Mesendoderm (in vitro differentiated cells): ENCODE results near the gene COA7.
"Not testable (repeated sequence)": the region's sequence is repeated elsewhere in the genome, so short reads cannot be mapped to it uniquely, and the experiment has no call there.

Experiments
- DNase-seq: peaks from one replicate; pipeline ENCODE4 v3.0.0; 2013
- H2AK5ac ChIP-seq: 2 replicates; pipeline ENCODE4 v1.6.1; 2013; ENCODE audit warnings: low read length, inconsistent platforms
- H2BK120ac ChIP-seq: 2 replicates; pipeline ENCODE4 v1.6.1; 2013; ENCODE audit warnings: low read depth, mild to moderate bottlenecking, low read length, moderate library complexity, mixed read lengths
- H2BK15ac ChIP-seq: replicated peaks from 2 replicates; pipeline ENCODE4 v1.6.1; 2013; ENCODE audit warnings: low read depth, mild to moderate bottlenecking, moderate library complexity
- H2BK5ac ChIP-seq: 2 replicates; pipeline ENCODE4 v1.6.1; 2013; ENCODE audit warnings: low read length, inconsistent platforms
- H3K18ac ChIP-seq: 2 replicates; pipeline ENCODE4 v1.6.1; 2013; ENCODE audit warnings: mild to moderate bottlenecking, low read length, mixed read lengths
- H3K23ac ChIP-seq: one replicate; pipeline ENCODE4 v1.6.1; 2013; ENCODE audit warnings: low read length
- H3K27ac ChIP-seq: 2 replicates; pipeline ENCODE4 v1.5.1; 2013; ENCODE audit warnings: low read depth, mild to moderate bottlenecking, inconsistent platforms, low read length, moderate library complexity
- H3K27me3 ChIP-seq: 2 replicates; pipeline ENCODE4 v1.6.1; 2013; ENCODE audit warnings: low read length, control low read depth, mild to moderate bottlenecking, inconsistent platforms; ENCODE audit not compliant: insufficient read depth, poor library complexity
- H3K36me3 ChIP-seq: 2 replicates; pipeline ENCODE4 v1.6.1; 2013; ENCODE audit warnings: low read length, inconsistent platforms; ENCODE audit not compliant: control insufficient read depth, insufficient read depth
- H3K4ac ChIP-seq: one replicate; pipeline ENCODE4 v1.6.1; 2013; ENCODE audit warnings: low read depth, mild to moderate bottlenecking, low read length, moderate library complexity
- H3K4me1 ChIP-seq: 2 replicates; pipeline ENCODE4 v1.6.1; 2013; ENCODE audit warnings: low read depth, low read length, inconsistent platforms; ENCODE audit not compliant: control insufficient read depth
- H3K4me2 ChIP-seq: 2 replicates; pipeline ENCODE4 v1.6.1; 2013; ENCODE audit warnings: low read length
- H3K4me3 ChIP-seq: 2 replicates; pipeline ENCODE4 v1.5.1; 2013; ENCODE audit warnings: mild to moderate bottlenecking, low read length
- H3K56ac ChIP-seq: one replicate; pipeline ENCODE4 v1.6.1; 2013; ENCODE audit warnings: low read length
- H3K79me1 ChIP-seq: 2 replicates; pipeline ENCODE4 v1.6.1; 2013; ENCODE audit warnings: low read length, inconsistent platforms
- H3K79me2 ChIP-seq: 2 replicates; pipeline ENCODE4 v1.6.1; 2013; ENCODE audit warnings: mild to moderate bottlenecking, low read length; ENCODE audit not compliant: control insufficient read depth, insufficient read depth
- H3K9ac ChIP-seq: 2 replicates; pipeline ENCODE4 v1.6.1; 2013; ENCODE audit warnings: low read length, inconsistent platforms
- H4K5ac ChIP-seq: one replicate; pipeline ENCODE4 v1.6.1; 2013; ENCODE audit warnings: low read length
- H4K8ac ChIP-seq: one replicate; pipeline ENCODE4 v1.6.1; 2013; ENCODE audit warnings: low read depth, mild to moderate bottlenecking, control low read depth, low read length, moderate library complexity
- WGBS: extraction: QIAGEN DNeasy Blood & Tissue Kit; methylation state at CpG from one replicate; pipeline ENCODE4 v1.1.7; 2013; ENCODE audit warnings: low lambda C conversion rate, missing lambda C conversion rate; ENCODE audit not compliant: insufficient coverage; ENCODE audit errors: extremely low coverage; 5-methylcytosine and 5-hydroxymethylcytosine counted together

The COA7 gene

DNA sequence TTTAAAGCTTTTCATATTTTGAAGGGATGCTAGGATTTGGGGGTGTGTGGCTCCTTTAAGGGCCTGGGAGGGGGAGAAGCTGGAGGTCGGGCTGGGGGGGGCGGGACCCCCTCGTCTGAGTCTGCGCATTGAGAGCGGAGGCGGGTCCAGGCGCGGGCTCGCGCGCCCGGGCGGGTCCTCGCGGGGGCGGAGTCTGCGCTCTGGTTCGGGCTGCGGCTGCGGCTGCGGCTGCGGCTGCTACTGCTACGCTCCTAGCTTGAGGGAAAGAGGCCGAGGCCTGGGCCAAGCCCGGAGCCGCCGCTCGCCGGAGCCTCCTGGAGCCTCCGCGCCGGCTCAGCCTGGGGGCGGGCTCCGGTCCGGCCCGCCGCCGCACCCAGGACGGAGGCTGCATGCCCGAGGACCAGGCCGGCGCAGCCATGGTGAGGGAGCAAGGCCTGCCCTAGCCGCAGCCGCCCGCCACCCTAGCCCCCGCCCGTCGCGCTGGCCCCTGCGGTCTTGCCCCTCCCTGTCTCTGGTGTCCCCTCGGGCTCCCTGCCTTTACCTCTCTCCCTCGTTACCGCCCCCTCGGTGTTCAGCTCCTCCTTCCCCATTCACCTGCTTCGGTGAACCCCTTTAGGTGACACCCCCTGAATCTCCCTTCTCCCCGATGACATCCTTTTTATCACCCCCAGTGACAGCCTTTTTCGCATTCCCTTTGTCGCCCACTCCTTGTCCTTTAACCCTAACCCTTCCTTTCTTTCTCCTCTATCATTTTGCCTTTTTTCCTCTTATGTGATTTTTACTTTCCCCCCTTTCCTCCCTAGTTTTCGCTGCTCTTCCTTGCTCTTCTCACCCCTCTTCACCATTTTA lies 28.3 kb upstream of the COA7 start, which contains the start of gene ZYG11B:
Gene ZYG11B (plus strand): TSS at position 189 of the 849 bp plus-strand sequence. CDS start 201 bp downstream, at position 390.
- H4K8ac ChIP-seq = peak within 1 kb of the TSS; percentile 67
- H2AK5ac ChIP-seq = no peak within 1 kb of the TSS
- H3K4ac ChIP-seq = peak within 1 kb of the TSS; percentile 5
- peak within 1 kb of the TSS; percentile 97 for H3K27ac ChIP-seq
- H2BK5ac ChIP-seq = no peak within 1 kb of the TSS
- peak within 1 kb of the TSS; percentile 97 for H3K4me3 ChIP-seq
- no peak within 1 kb of the TSS for H3K23ac ChIP-seq
- peak; percentile 91 for DNase-seq
- H3K79me2 ChIP-seq = peaks cover 7% of the 10 kb centered on the region
- peak within 1 kb of the TSS; percentile 95 for H3K9ac ChIP-seq
- no peaks in the 10 kb centered on the region for H3K27me3 ChIP-seq
- no peak within 1 kb of the TSS for H2BK120ac ChIP-seq
- H3K56ac ChIP-seq = peak within 1 kb of the TSS; percentile 95
- WGBS = no CpG with 5 or more reads among the region's 59 CpGs
- H3K36me3 ChIP-seq = no peaks in the 10 kb centered on the region
- H3K4me1 ChIP-seq = no peaks in the 10 kb centered on the region
- H2BK15ac ChIP-seq = no peak within 1 kb of the TSS
- peak within 1 kb of the TSS; percentile 92 for H3K18ac ChIP-seq
- peak within 1 kb of the TSS; percentile 99 for H3K4me2 ChIP-seq
- H3K79me1 ChIP-seq = peaks cover 10% of the 10 kb centered on the region
- H4K5ac ChIP-seq = peak within 1 kb of the TSS; percentile 81

GRCh38 chr1:52725903-52726264 lies 27.7 kb upstream of the COA7 start:
- no peak overlapping the region for H3K4ac ChIP-seq
- H3K79me1 ChIP-seq = peaks cover 10% of the 10 kb centered on the region
- H3K23ac ChIP-seq = no peak overlapping the region
- no peak overlapping the region for H3K18ac ChIP-seq
- no peaks in the 10 kb centered on the region for H3K27me3 ChIP-seq
- no peak for DNase-seq
- H2AK5ac ChIP-seq = no peak overlapping the region
- H4K8ac ChIP-seq = no peak overlapping the region
- peaks cover 7% of the 10 kb centered on the region for H3K79me2 ChIP-seq
- peak overlapping the region; percentile 54 for H3K56ac ChIP-seq
- H2BK15ac ChIP-seq = no peak overlapping the region
- no peaks in the 10 kb centered on the region for H3K4me1 ChIP-seq
- H3K4me3 ChIP-seq = no peak overlapping the region
- H2BK120ac ChIP-seq = no peak overlapping the region
- H3K36me3 ChIP-seq = no peaks in the 10 kb centered on the region
- H3K4me2 ChIP-seq = peak overlapping the region; percentile 18
- H4K5ac ChIP-seq = peak overlapping the region; percentile 81
- H2BK5ac ChIP-seq = no peak overlapping the region
- peak overlapping the region; percentile 49 for H3K9ac ChIP-seq
- WGBS = 100% methylated on average over 1 of the region's 6 CpGs
- H3K27ac ChIP-seq = no peak overlapping the region

DNA sequence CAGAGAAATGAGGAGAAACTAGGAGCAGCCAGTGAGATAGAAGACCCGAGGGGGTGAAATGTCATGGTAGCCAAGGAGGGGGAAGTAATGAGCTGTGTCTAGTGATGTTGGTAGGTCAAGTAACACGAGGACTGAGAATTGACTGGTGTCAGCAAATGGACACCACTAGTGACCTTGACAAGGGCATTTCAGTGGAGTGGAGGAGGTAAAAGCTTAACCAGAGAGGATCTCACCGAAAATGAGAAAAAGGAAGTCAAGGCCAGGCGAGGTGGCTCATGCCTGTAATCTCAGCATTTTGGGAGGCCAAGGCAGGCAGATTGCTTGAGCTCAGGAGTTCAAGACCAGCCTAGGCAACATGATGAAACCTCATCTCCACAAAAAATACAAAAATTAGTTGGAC lies 25.1 kb upstream of the COA7 start:
- no peak overlapping the region for H3K56ac ChIP-seq
- H2BK5ac ChIP-seq = no peak overlapping the region
- no peaks in the 10 kb centered on the region for H3K4me1 ChIP-seq
- H2BK120ac ChIP-seq = no peak overlapping the region
- H3K18ac ChIP-seq = no peak overlapping the region
- no peak overlapping the region for H4K5ac ChIP-seq
- H3K27ac ChIP-seq = no peak overlapping the region
- H3K79me1 ChIP-seq = peaks cover 7% of the 10 kb centered on the region
- H3K4me2 ChIP-seq = no peak overlapping the region
- WGBS = no CpG with 5 or more reads among the region's 4 CpGs
- H3K4ac ChIP-seq = no peak overlapping the region
- H3K36me3 ChIP-seq = no peaks in the 10 kb centered on the region
- no peak overlapping the region for H3K23ac ChIP-seq
- H4K8ac ChIP-seq = no peak overlapping the region
- no peak overlapping the region for H2BK15ac ChIP-seq
- H3K27me3 ChIP-seq = no peaks in the 10 kb centered on the region
- DNase-seq = no peak
- H3K79me2 ChIP-seq = peaks cover 6% of the 10 kb centered on the region
- no peak overlapping the region for H3K4me3 ChIP-seq
- H3K9ac ChIP-seq = no peak overlapping the region
- no peak overlapping the region for H2AK5ac ChIP-seq

DNA sequence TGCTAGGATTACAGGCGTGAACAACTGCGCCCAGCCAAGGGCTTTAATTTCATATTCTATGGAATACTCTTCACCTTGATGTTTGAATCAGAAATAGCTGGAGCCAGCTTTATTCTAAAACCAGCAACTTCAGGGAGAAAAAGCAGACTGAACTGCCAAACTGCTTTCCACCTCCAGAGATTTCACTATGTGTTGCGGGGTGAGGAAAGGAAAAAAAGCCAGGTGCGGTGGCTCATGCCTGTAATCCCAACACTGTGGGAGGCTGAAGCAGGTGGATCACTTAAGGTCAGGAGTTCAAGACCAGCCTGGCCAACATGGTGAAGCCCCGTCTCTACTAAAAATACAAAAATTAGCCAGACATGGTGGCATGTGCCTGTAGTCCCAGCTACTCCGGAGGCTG lies 17.1 kb upstream of the COA7 start:
- not testable (repeated sequence) for H3K4ac ChIP-seq, H3K23ac ChIP-seq, H3K56ac ChIP-seq, H4K8ac ChIP-seq, H3K36me3 ChIP-seq, H3K4me2 ChIP-seq, H4K5ac ChIP-seq, H3K18ac ChIP-seq, H3K27ac ChIP-seq, H3K79me2 ChIP-seq, H3K27me3 ChIP-seq, H3K4me3 ChIP-seq, H2AK5ac ChIP-seq, H2BK120ac ChIP-seq, H2BK5ac ChIP-seq, H3K9ac ChIP-seq, H2BK15ac ChIP-seq, DNase-seq, H3K79me1 ChIP-seq, H3K4me1 ChIP-seq
- WGBS = no CpG with 5 or more reads among the region's 6 CpGs

- WGBS = no CpG with 5 or more reads among the region's 4 CpGs
- no peaks in the 10 kb centered on the region for H3K79me1 ChIP-seq
- H3K4me3 ChIP-seq = no peak overlapping the region
- H4K5ac ChIP-seq = no peak overlapping the region
- H3K4ac ChIP-seq = no peak overlapping the region
- H3K4me1 ChIP-seq = no peaks in the 10 kb centered on the region
- H2BK15ac ChIP-seq = no peak overlapping the region
- no peak overlapping the region for H2BK120ac ChIP-seq
- H3K27me3 ChIP-seq = no peaks in the 10 kb centered on the region
- DNase-seq = no peak
- H3K56ac ChIP-seq = no peak overlapping the region
- no peak overlapping the region for H4K8ac ChIP-seq
- no peak overlapping the region for H3K27ac ChIP-seq
- no peak overlapping the region for H3K4me2 ChIP-seq
- H3K18ac ChIP-seq = no peak overlapping the region
- no peak overlapping the region for H2BK5ac ChIP-seq
- H2AK5ac ChIP-seq = no peak overlapping the region
- no peaks in the 10 kb centered on the region for H3K79me2 ChIP-seq
- no peak overlapping the region for H3K9ac ChIP-seq
- H3K23ac ChIP-seq = no peak overlapping the region
- no peaks in the 10 kb centered on the region for H3K36me3 ChIP-seq
These were observed 15.4 kb upstream of the COA7 start for GRCh38 chr1:52713590-52713989.
